Neuronal stem cell (in vitro differentiated cells): ENCODE results near the gene IL19.

ENCODE experiments used
- DNase-seq: peaks from one replicate; pipeline ENCODE4 v3.0.0-alpha.2; 2013; ENCODE audit warnings: low spot score
- H2AFZ ChIP-seq: one replicate; pipeline ENCODE4 v1.6.1; 2013; ENCODE audit warnings: mild to moderate bottlenecking, low read length, inconsistent platforms
- H2AK5ac ChIP-seq: 2 replicates; pipeline ENCODE4 v1.6.1; 2013; ENCODE audit warnings: low read depth, mild to moderate bottlenecking, inconsistent platforms, low read length, moderate library complexity, mixed read lengths
- H2BK120ac ChIP-seq: 2 replicates; pipeline ENCODE4 v1.6.1; 2013; ENCODE audit warnings: low read depth, mild to moderate bottlenecking, inconsistent platforms, low read length, moderate library complexity, mixed read lengths
- H2BK12ac ChIP-seq: one replicate; pipeline ENCODE4 v1.6.1; 2013; ENCODE audit warnings: low read length, inconsistent platforms
- H2BK15ac ChIP-seq: 2 replicates; pipeline ENCODE4 v1.6.1; 2013; ENCODE audit warnings: mild to moderate bottlenecking, low read length, inconsistent platforms, mixed read lengths
- H2BK5ac ChIP-seq: one replicate; pipeline ENCODE4 v1.6.1; 2013; ENCODE audit warnings: inconsistent platforms, mild to moderate bottlenecking, low read length, moderate library complexity
- H3K14ac ChIP-seq: one replicate; pipeline ENCODE4 v1.6.1; 2013; ENCODE audit warnings: low read length, inconsistent platforms
- H3K18ac ChIP-seq: 2 replicates; pipeline ENCODE4 v1.6.1; 2013; ENCODE audit warnings: low read length, inconsistent platforms
- H3K23ac ChIP-seq: 2 replicates; pipeline ENCODE4 v1.6.1; 2013; ENCODE audit warnings: low read depth, mild to moderate bottlenecking, mixed read lengths, low read length, inconsistent platforms; ENCODE audit not compliant: poor library complexity
- H3K27ac ChIP-seq: replicated peaks from 3 replicates; pipeline ENCODE4 v1.5.1; 2013; ENCODE audit warnings: low read length, inconsistent platforms
- H3K27me3 ChIP-seq, 3 experiments: 2 replicates each; pipeline ENCODE4 v1.6.1; 2013; ENCODE audit warnings: low read length in 3 of 3, mild to moderate bottlenecking in 2 of 3, inconsistent platforms in 1 of 3, low read depth in 1 of 3, mixed read lengths in 1 of 3, moderate library complexity in 1 of 3; ENCODE audit not compliant: control insufficient read depth in 3 of 3, insufficient read depth in 3 of 3
- H3K36me3 ChIP-seq, 2 donors: replicated peaks in 1 of 2; 2 replicates each; pipeline ENCODE4 v1.6.1; 2013; ENCODE audit warnings: low read length in 2 of 2; ENCODE audit not compliant: control insufficient read depth in 2 of 2, insufficient read depth in 2 of 2
- H3K4ac ChIP-seq: 2 replicates; pipeline ENCODE4 v1.6.1; 2013; ENCODE audit warnings: inconsistent platforms, mild to moderate bottlenecking, low read length, moderate library complexity
- H3K4me1 ChIP-seq, 2 donors: 1 replicate in 1 of 2; 2 replicates in 1 of 2; pipeline ENCODE4 v1.6.1; 2013; ENCODE audit warnings: low read length in 2 of 2, low read depth in 1 of 2; ENCODE audit not compliant: control insufficient read depth in 2 of 2, insufficient read depth in 1 of 2
- H3K4me2 ChIP-seq: one replicate; pipeline ENCODE4 v1.6.1; 2013; ENCODE audit warnings: mild to moderate bottlenecking, low read length, inconsistent platforms; ENCODE audit not compliant: insufficient read depth, poor library complexity, severe bottlenecking
- H3K4me3 ChIP-seq, 2 donors: 2 replicates each; pipeline ENCODE4 v1.5.1; 2013; ENCODE audit warnings: low read length in 2 of 2, mild to moderate bottlenecking in 2 of 2, inconsistent platforms in 1 of 2, moderate library complexity in 1 of 2
- H3K79me1 ChIP-seq: one replicate; pipeline ENCODE4 v1.6.1; 2013; ENCODE audit warnings: low read depth, mild to moderate bottlenecking, inconsistent platforms, low read length, moderate library complexity
- H3K9ac ChIP-seq: one replicate; pipeline ENCODE4 v1.6.1; 2013; ENCODE audit warnings: mild to moderate bottlenecking, low read depth, low read length, inconsistent platforms; ENCODE audit not compliant: poor library complexity
- H3K9me3 ChIP-seq, 2 donors: replicated peaks in 1 of 2; 2 replicates each; pipeline versions ENCODE3 to v1.6.1; 2013; ENCODE audit warnings: low read length in 2 of 2, mild to moderate bottlenecking in 2 of 2, inconsistent platforms in 1 of 2, low read depth in 1 of 2, mixed read lengths in 1 of 2, moderate library complexity in 1 of 2; ENCODE audit not compliant: control insufficient read depth in 2 of 2, insufficient read depth in 1 of 2
- H4K8ac ChIP-seq: one replicate; pipeline ENCODE4 v1.6.1; 2013; ENCODE audit warnings: low read depth, mild to moderate bottlenecking, inconsistent platforms, low read length, moderate library complexity
- H4K91ac ChIP-seq: one replicate; pipeline ENCODE4 v1.6.1; 2013; ENCODE audit warnings: low read length, low read depth, mild to moderate bottlenecking, inconsistent platforms; ENCODE audit not compliant: poor library complexity
- WGBS, 2 donors: extraction: QIAGEN DNeasy Blood & Tissue Kit; methylation state at CpG; one replicate each; pipeline ENCODE4 v1.1.7; 2013; ENCODE audit warnings: missing lambda C conversion rate in 2 of 2, mixed read lengths in 1 of 2; ENCODE audit not compliant: insufficient read length in 2 of 2, insufficient replicate concordance in 1 of 2; ENCODE audit errors: extremely low coverage in 2 of 2; 5-methylcytosine and 5-hydroxymethylcytosine counted together

Gene IL19

DNA sequence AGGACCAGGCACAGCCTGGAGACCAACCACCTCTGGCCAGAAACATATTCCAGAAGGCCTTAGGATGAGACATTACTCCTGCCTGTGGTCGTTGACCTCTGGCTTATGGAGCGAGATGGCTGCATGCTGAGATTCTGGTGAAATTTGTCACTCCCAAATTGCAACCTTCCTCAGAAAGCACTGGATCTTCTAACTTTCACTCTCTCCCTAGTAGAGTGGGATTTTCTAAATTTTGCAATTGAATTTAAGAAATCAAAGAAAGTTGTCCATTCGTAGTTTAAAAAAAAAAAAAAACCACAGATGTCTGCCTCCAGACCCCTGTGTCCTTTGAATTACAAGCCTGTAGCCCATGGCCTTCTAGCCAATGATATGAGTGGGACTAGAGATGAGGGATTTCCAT is 30.3 kb downstream of the IL19 start:
- Histone ChIP-seq H3K9me3 (no peaks in the 10 kb centered on the region), H3K14ac (no peak overlapping the region), H2BK5ac (no peak overlapping the region), H3K4me1 (peaks cover 0 to 2% of the 10 kb centered on the region in 2 donors), H4K8ac (no peak overlapping the region), H3K18ac (no peak overlapping the region), H2AK5ac (no peak overlapping the region), H3K27ac (no peak overlapping the region), H2BK15ac (no peak overlapping the region), H3K9ac (no peak overlapping the region), H3K4me3 (no peak overlapping the region), H4K91ac (no peak overlapping the region), H2AFZ (no peak overlapping the region), H3K79me1 (no peaks in the 10 kb centered on the region), H3K27me3 (peaks cover 0 to 19% (median 0%) of the 10 kb centered on the region in 3 experiments), H3K36me3 (no peaks in the 10 kb centered on the region), H3K23ac (no peak overlapping the region), H2BK120ac (no peak overlapping the region), H3K4me2 (no peak overlapping the region), H3K4ac (no peak overlapping the region), H2BK12ac (no peak overlapping the region)
- WGBS, 2 donors, result no CpG with 5 or more reads among the region's 3 CpGs
- no peak for DNase-seq

DNA sequence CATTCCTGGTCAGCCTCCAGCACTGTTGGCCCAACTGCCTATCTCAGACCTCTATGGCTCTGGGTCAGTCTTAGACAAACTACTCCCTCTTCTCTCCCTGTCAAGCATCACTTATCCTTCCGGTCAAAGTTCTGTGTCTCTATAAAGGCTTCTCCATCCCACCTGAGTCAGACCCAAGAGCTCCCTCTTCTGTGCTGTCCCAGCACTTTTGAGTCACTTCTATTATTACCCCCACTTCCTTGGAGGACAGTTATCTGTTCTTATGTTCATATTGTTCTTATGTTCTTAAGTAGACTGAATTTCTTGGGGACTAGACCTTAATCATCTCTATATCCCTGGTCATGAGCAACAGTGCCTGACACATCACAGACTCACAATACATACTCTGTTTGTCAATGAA is 30.9 kb downstream of the IL19 start:
- no peak overlapping the region for H2BK5ac ChIP-seq
- H3K23ac ChIP-seq, result no peak overlapping the region
- no peak overlapping the region for H3K4me2 ChIP-seq
- H2AK5ac ChIP-seq, result no peak overlapping the region
- no peak overlapping the region for H2BK15ac ChIP-seq
- H3K4me1 ChIP-seq, result peaks cover 0 to 2% of the 10 kb centered on the region in 2 donors
- H3K79me1 ChIP-seq, result no peaks in the 10 kb centered on the region
- H3K18ac ChIP-seq, result no peak overlapping the region
- no peak overlapping the region for H2BK120ac ChIP-seq
- DNase-seq, result no peak
- H2AFZ ChIP-seq, result no peak overlapping the region
- peaks cover 0 to 19% (median 0%) of the 10 kb centered on the region in 3 experiments for H3K27me3 ChIP-seq
- H2BK12ac ChIP-seq, result no peak overlapping the region
- WGBS, 2 donors, result no CpG with 5 or more reads among the region's 1 CpG
- no peak overlapping the region for H4K8ac ChIP-seq
- no peak overlapping the region for H3K9ac ChIP-seq
- H3K27ac ChIP-seq, result no peak overlapping the region
- no peak overlapping the region for H3K4ac ChIP-seq
- H3K14ac ChIP-seq, result no peak overlapping the region
- no peak overlapping the region for H3K4me3 ChIP-seq
- H3K36me3 ChIP-seq, result no peaks in the 10 kb centered on the region
- H4K91ac ChIP-seq, result no peak overlapping the region
- no peaks in the 10 kb centered on the region for H3K9me3 ChIP-seq

DNA sequence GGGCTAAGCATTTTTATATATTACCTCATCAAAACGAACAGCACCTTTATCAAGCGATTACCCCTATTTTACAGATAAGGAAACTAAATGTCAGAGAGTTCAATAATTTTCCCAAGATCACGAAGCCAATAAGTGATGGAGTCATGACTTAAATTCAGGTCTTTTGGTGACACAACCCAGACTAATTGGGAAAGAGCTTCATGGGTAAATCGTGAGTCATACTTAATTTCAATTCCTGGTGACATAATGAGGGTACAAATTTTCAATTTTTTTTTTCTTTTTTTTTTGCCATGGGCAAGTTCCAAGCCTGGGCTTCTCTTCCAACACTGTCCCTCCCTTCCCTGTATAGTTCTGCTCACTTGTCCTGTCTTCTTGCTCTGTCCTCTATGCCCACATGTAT is 31.8 kb downstream of the IL19 start:
- Histone ChIP-seq H3K4me2 (no peak overlapping the region), H3K14ac (no peak overlapping the region), H4K91ac (no peak overlapping the region), H3K18ac (no peak overlapping the region), H2BK12ac (no peak overlapping the region), H3K27ac (no peak overlapping the region), H2BK5ac (no peak overlapping the region), H2AK5ac (no peak overlapping the region), H3K4ac (no peak overlapping the region), H2BK120ac (no peak overlapping the region), H2AFZ (no peak overlapping the region), H4K8ac (no peak overlapping the region), H3K79me1 (no peaks in the 10 kb centered on the region), H3K9ac (no peak overlapping the region), H3K36me3 (no peaks in the 10 kb centered on the region), H3K23ac (no peak overlapping the region), H3K9me3 (no peaks in the 10 kb centered on the region), H2BK15ac (no peak overlapping the region), H3K4me1 (peaks cover 0 to 2% of the 10 kb centered on the region in 2 donors), H3K27me3 (peaks cover 0 to 19% (median 0%) of the 10 kb centered on the region in 3 experiments), H3K4me3 (no peak overlapping the region)
- DNase-seq, result no peak
- no CpG with 5 or more reads among the region's 4 CpGs for WGBS, 2 donors

DNA sequence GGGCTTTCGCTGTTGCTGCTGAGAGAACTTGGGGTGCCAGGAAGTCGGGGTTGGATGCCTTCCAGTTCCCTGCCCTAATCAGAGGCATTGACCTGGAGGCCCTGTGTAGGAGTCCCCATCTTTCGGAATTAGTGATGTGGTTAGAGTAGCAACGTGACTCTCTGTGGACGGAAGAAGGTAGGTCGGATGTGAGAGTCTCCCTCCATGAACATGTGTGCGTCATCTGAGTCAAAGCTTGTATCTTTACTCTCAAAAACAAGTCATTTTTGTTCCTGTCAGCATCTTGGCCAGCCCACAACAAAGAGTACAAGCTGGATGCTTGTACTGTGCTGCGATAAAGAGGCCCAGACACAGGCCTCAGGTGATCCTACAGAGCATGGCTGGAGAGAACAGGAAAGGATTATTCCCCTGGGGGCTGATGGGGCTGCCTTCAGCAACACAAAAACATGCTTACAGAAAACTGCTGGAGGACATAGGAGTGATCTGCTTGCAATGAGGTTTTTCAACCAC is 32.7 kb downstream of the IL19 start:
- Histone ChIP-seq H3K4me3 (no peak overlapping the region), H2BK12ac (no peak overlapping the region), H3K79me1 (no peaks in the 10 kb centered on the region), H3K27me3 (peaks cover 0 to 19% (median 0%) of the 10 kb centered on the region in 3 experiments), H3K23ac (no peak overlapping the region), H3K18ac (peak overlapping the region; percentile 41), H3K27ac (no peak overlapping the region), H2AFZ (no peak overlapping the region), H3K4ac (no peak overlapping the region), H3K14ac (no peak overlapping the region), H2BK120ac (no peak overlapping the region), H3K4me2 (no peak overlapping the region), H3K9me3 (no peaks in the 10 kb centered on the region), H3K36me3 (no peaks in the 10 kb centered on the region), H2BK5ac (no peak overlapping the region), H3K4me1 (peaks cover 0 to 2% of the 10 kb centered on the region in 2 donors), H4K91ac (no peak overlapping the region), H2BK15ac (no peak overlapping the region), H4K8ac (no peak overlapping the region), H2AK5ac (no peak overlapping the region), H3K9ac (no peak overlapping the region)
- WGBS, 2 donors, result no CpG with 5 or more reads among the region's 8 CpGs
- DNase-seq, result no peak
